ENCODE data around the gene NUMA1.

The NUMA1 gene

DNA sequence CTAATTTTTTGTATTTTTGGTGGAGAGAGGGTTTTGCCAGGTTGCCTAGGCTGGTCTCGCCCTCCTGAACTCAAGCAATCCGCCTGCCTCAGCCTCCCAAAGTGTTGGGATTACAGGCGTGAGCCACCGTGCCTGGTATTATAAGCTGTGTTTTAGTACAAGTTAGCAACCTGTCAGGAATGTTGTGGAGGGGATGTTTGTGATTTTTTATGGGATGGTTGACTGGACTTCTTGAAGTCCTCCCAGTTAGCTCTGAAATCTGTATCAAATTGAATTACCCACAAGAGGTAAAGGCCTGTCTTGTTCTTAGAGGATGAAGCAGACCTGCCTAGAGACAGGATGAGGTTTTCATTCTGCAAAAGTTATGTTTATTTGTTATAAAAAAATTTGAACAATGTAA, 115.7 kb downstream of the NUMA1 start:
- DNase-seq (ENCODE audit: low read depth in 2 of 2), result no peak

DNA sequence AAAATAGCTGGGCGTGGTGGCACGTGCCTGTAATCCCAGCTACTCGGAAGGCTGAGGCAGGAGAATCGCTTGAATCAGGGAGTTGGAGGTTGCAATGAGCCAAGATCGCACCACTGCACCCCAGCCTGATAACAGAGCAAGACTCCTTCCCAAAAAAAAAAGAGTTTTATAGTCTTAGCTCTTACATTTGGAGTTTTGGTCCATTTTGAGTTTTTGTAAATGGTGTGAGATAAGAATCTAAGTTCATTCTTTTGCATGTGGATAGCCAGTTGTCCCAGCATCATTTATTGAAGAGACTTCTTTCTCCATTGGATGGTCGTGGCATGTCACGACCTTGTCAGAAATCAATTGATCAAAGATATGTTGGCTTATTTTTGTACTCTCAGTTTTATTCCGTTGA, 116.9 kb downstream of the NUMA1 start:
- DNase-seq (ENCODE audit: low read depth in 2 of 2), result no peak

DNA sequence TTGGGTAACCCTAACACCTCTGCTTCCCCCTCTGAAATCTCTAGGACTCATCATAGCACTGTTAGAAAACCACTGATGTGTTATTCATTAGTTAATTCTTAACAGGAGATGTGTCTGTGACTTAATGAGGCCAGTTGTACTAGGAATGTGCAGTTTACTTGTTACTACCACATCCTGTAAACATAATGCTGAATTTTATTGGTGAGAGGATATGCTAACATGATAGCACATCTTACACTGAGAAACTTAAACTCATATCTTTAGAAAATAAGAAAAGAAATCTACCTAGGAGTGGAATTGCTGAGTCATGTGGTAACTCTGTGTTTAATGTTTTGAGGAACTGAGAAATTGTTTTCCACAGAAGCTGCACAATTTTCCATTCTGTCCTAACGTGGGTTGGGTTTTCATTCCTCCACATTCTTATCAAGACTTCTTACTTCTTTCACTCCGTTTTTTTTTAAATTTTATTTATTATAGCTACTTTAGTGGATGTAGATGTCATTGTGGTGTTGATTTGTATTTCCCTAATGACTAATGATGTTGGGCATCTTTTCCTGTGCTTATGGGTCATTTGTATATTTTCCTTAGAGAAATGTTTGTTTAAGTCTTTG, 117.8 kb downstream of the NUMA1 start:
- DNase-seq (ENCODE audit: low read depth in 2 of 2), result no peak

- no peak for DNase-seq (ENCODE audit: low read depth in 2 of 2)
Observed at GRCh38 chr11:71955898-71956456, 124.4 kb downstream of the NUMA1 start.

Measured in stimulated activated CD4-positive, alpha-beta T cell treated with anti-CD3 and anti-CD28 coated beads, Interleukin-4, amount 100 ng/mL, for 48 hours (primary cell).